A549 (cell line): ENCODE results near the gene SLC25A10.

Source experiments
- EP300 ChIP-seq, 2 experiments: fragments of >200 bp; sonication (Bioruptor Twin); formaldehyde crosslinking; IDR thresholded peaks; 2 replicates in 1 of 2; 3 replicates in 1 of 2; pipeline ENCODE4 v1.6.1; 2016 to 2017
- HDAC2 ChIP-seq: fragments of 200-600 bp; sonication (generic); IDR thresholded peaks from 2 replicates; pipeline ENCODE4 v1.6.1; 2016
- MYC ChIP-seq: IDR thresholded peaks from 2 replicates; pipeline ENCODE4 v1.6.1; 2012; ENCODE audit warnings: mild to moderate bottlenecking, inconsistent platforms, low read length, improper control_type of control experiment, borderline replicate concordance
- NPAS2 ChIP-seq: fragments of 250-450 bp; sonication (Bioruptor Pico); IDR thresholded peaks from 2 replicates; pipeline ENCODE4 v1.8.0; 2022; ENCODE audit warnings: mild to moderate bottlenecking, moderate library complexity, borderline replicate concordance
- POLR2A ChIP-seq: IDR thresholded peaks from 2 replicates; pipeline ENCODE4 v1.6.1; 2012; ENCODE audit warnings: mild to moderate bottlenecking, low read length
- RCOR1 ChIP-seq: fragments of 150-350 bp; IDR thresholded peaks from 2 replicates; pipeline ENCODE4 v1.6.1; 2014; ENCODE audit warnings: antibody characterized with exemption, low read length, low read depth
- TF ChIP-seq, protein P1 (sequence below): fragments of >200 bp; sonication (Bioruptor Twin); formaldehyde crosslinking; IDR thresholded peaks from 3 replicates; pipeline ENCODE4 v1.5.1; 2016
- TF ChIP-seq, protein P2 (sequence below): IDR thresholded peaks from 2 replicates; pipeline ENCODE4 v1.6.1; 2012

DNA sequence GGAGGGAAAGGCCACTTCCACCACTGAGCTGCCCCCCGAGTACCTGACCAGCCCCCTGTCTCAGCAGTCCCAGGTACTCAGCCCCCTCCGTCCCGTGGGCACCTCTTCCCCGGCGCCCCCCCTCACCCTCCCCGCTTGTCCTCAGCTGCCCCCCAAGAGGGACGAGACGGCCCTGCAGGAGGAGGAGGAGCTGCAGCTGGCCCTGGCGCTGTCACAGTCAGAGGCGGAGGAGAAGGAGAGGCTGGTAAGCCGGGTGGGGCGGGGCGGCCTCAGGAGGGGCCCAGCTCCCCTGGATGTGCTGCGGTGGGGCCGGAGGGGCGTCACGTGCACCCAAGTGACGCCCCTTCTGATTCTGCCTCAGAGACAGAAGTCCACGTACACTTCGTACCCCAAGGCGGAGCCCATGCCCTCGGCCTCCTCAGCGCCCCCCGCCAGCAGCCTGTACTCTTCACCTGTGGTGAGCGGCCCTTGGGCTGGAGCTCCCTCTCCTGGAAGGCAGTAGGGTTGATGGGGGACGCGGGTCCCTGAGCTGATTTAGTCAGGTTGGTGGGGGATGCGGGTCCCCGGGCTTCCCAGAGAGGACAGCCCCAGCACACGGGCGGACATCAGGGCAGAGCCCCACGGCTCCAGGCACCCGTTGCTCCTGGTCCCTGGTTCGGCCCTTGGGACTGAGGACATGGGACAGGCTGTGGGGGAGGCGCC is 18.4 kb upstream of the SLC25A10 start:
- no peak for TF ChIP-seq NPAS2 (CRISPR knock-in tag)
- TF ChIP-seq, protein P1, sequence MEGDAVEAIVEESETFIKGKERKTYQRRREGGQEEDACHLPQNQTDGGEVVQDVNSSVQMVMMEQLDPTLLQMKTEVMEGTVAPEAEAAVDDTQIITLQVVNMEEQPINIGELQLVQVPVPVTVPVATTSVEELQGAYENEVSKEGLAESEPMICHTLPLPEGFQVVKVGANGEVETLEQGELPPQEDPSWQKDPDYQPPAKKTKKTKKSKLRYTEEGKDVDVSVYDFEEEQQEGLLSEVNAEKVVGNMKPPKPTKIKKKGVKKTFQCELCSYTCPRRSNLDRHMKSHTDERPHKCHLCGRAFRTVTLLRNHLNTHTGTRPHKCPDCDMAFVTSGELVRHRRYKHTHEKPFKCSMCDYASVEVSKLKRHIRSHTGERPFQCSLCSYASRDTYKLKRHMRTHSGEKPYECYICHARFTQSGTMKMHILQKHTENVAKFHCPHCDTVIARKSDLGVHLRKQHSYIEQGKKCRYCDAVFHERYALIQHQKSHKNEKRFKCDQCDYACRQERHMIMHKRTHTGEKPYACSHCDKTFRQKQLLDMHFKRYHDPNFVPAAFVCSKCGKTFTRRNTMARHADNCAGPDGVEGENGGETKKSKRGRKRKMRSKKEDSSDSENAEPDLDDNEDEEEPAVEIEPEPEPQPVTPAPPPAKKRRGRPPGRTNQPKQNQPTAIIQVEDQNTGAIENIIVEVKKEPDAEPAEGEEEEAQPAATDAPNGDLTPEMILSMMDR, result peak; percentile 24; the same call in 2 of the 3 replicates
- no peak for TF ChIP-seq POLR2A
- no peak for TF ChIP-seq EP300 (IDR thresholded peaks at IDR 0.05)
- TF ChIP-seq RCOR1, result no peak
- no peak for TF ChIP-seq MYC
- TF ChIP-seq HDAC2, result no peak
- TF ChIP-seq, protein P2, sequence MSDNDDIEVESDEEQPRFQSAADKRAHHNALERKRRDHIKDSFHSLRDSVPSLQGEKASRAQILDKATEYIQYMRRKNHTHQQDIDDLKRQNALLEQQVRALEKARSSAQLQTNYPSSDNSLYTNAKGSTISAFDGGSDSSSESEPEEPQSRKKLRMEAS, result no peak
